GM19239 (cell line): ENCODE data around the gene PTGIS.

Source experiments
- DNase-seq: peaks from one replicate; pipeline ENCODE4 v3.0.0; 2011; ENCODE audit warnings: low spot score; ENCODE audit not compliant: insufficient read length
- FAIRE-seq: peaks from 2 replicates; lab custom pipeline; 2011; peaks lifted over from hg19 to GRCh38; lab: Jason Lieb, UNC

Gene PTGIS

GRCh38 chr20:49540232-49540620 is 27.7 kb downstream of the PTGIS start:
- FAIRE-seq (no peak), DNase-seq (no peak)

GRCh38 chr20:49539481-49540231 is 28.3 kb downstream of the PTGIS start:
- FAIRE-seq (no peak), DNase-seq (no peak)

- no peak for DNase-seq
- FAIRE-seq = no peak
Measured at GRCh38 chr20:49538950-49539349, 29.0 kb downstream of the PTGIS start.

- DNase-seq (peak; percentile 57), FAIRE-seq (peak; percentile 92)
Measured at GRCh38 chr20:49534255-49534712, 33.7 kb downstream of the PTGIS start.

GRCh38 chr20:49532285-49532946 is 35.5 kb downstream of the PTGIS start:
- DNase-seq (no peak), FAIRE-seq (no peak)

- FAIRE-seq = no peak
- no peak for DNase-seq
Measured at GRCh38 chr20:49529470-49529869, 38.5 kb downstream of the PTGIS start.

GRCh38 chr20:49526568-49526967 is 41.4 kb downstream of the PTGIS start:
- FAIRE-seq = no peak
- no peak for DNase-seq

- DNase-seq = no peak
- FAIRE-seq = no peak
Measured at GRCh38 chr20:49526056-49526455, 41.9 kb downstream of the PTGIS start.

- no peak for DNase-seq
- FAIRE-seq = no peak
Measured at GRCh38 chr20:49523767-49524360, 44.1 kb downstream of the PTGIS start.

GRCh38 chr20:49521356-49521755 is 46.6 kb downstream of the PTGIS start:
- FAIRE-seq (no peak), DNase-seq (no peak)

- DNase-seq (no peak), FAIRE-seq (no peak)
Measured at GRCh38 chr20:49519777-49520359, 48.1 kb downstream of the PTGIS start.

GRCh38 chr20:49519212-49519712 is 48.7 kb downstream of the PTGIS start:
- no peak for FAIRE-seq
- no peak for DNase-seq

- DNase-seq = no peak
- no peak for FAIRE-seq
Measured at GRCh38 chr20:49518576-49518975, 49.4 kb downstream of the PTGIS start.

GRCh38 chr20:49517805-49518100 is 50.2 kb downstream of the PTGIS start:
- FAIRE-seq = no peak

GRCh38 chr20:49516916-49517804 is 50.8 kb downstream of the PTGIS start:
- FAIRE-seq = no peak
- no peak for DNase-seq

More at GRCh38 chr20:49517805-49518100, 50.2 kb downstream of the PTGIS start:
- no peak for DNase-seq

- FAIRE-seq (no peak), DNase-seq (no peak)
Measured at GRCh38 chr20:49515586-49515985, 52.4 kb downstream of the PTGIS start.

- DNase-seq = no peak
- no peak for FAIRE-seq
Measured at GRCh38 chr20:49513517-49513916, 54.4 kb downstream of the PTGIS start.

GRCh38 chr20:49513009-49513408 is 54.9 kb downstream of the PTGIS start:
- DNase-seq = no peak
- no peak for FAIRE-seq

- FAIRE-seq (no peak), DNase-seq (no peak)
Measured at GRCh38 chr20:49511788-49512525, 56.0 kb downstream of the PTGIS start.
